ENCODE measurements around the gene LMAN1L. TPM values are rescaled to one million over a fixed set of nuclear protein-coding genes. Genes with fewer than 3 reads are reported as not detected.

Gene LMAN1L
- total RNA-seq, 1 experiment from 2014 or later = 0.23 TPM

- ChIA-PET POLR2A (interaction anchor here (0.6 to 1.2 kb wide), 3 partner anchors 25 to 74 kb away, joined by 3 to 6 read pairs (median 4); partner anchors contain the start of gene SCAMP2), CTCF (interaction anchor here (1.1 to 1.5 kb wide), 2 partner anchors 25 to 105 kb away, joined by 5 to 7 read pairs; no protein-coding TSS in a partner anchor)
- BruUV-seq (replicated peaks) = no TSS peak
- intact Hi-C loops (cut with micrococcal nuclease) = no loop called here
- Mint-ChIP-seq H3K4me3 (ENCODE audit: unreplicated experiment) (no peak overlapping the region), H3K9me3 (ENCODE audit: unreplicated experiment) (no peaks in the 10 kb centered on the region), H3K27me3 (ENCODE audit: insufficient read depth, unreplicated experiment) (no peaks in the 10 kb centered on the region), H3K36me3 (ENCODE audit: insufficient read depth, unreplicated experiment) (peaks cover 40% of the 10 kb centered on the region), H3K27ac (ENCODE audit: low read depth, unreplicated experiment) (no peak overlapping the region), H3K4me1 (ENCODE audit: insufficient read depth, unreplicated experiment) (no peaks in the 10 kb centered on the region)
- no peak for TF ChIP-seq CTCF (IDR thresholded peaks at IDR 0.05; ENCODE audit: unreplicated experiment)
- DNase-seq (ENCODE audit: unreplicated experiment) = no peak
Measured at GRCh38 chr15:74845208-74845568, 32.6 kb downstream of the LMAN1L start.

- Mint-ChIP-seq H3K4me1 (ENCODE audit: insufficient read depth, unreplicated experiment) (no peaks in the 10 kb centered on the region), H3K36me3 (ENCODE audit: insufficient read depth, unreplicated experiment) (peaks cover 37% of the 10 kb centered on the region), H3K27ac (ENCODE audit: low read depth, unreplicated experiment) (no peak overlapping the region), H3K27me3 (ENCODE audit: insufficient read depth, unreplicated experiment) (no peaks in the 10 kb centered on the region), H3K9me3 (ENCODE audit: unreplicated experiment) (no peaks in the 10 kb centered on the region), H3K4me3 (ENCODE audit: unreplicated experiment) (no peak overlapping the region)
- BruUV-seq (replicated peaks) = no TSS peak
- CTCF ChIA-PET = interaction anchor here (1.3 kb wide), 1 partner anchor 56 kb away, joined by 7 read pairs; no protein-coding TSS in a partner anchor
- intact Hi-C loops (cut with micrococcal nuclease) = no loop called here
- no peak for TF ChIP-seq CTCF (IDR thresholded peaks at IDR 0.05; ENCODE audit: unreplicated experiment)
- DNase-seq (ENCODE audit: unreplicated experiment) = no peak
- POLR2A ChIA-PET = interaction anchor here (0.6 to 1.2 kb wide), 2 partner anchors 25 to 75 kb away, joined by 4 to 6 read pairs; no protein-coding TSS in a partner anchor
Measured at GRCh38 chr15:74845581-74845980, 32.9 kb downstream of the LMAN1L start.

GRCh38 chr15:74847432-74847831 lies 34.8 kb downstream of the LMAN1L start:
- H3K36me3 Mint-ChIP-seq (ENCODE audit: insufficient read depth, unreplicated experiment) = peaks cover 49% of the 10 kb centered on the region
- H3K9me3 Mint-ChIP-seq (ENCODE audit: unreplicated experiment) = no peaks in the 10 kb centered on the region
- H3K27ac Mint-ChIP-seq (ENCODE audit: low read depth, unreplicated experiment) = no peak overlapping the region
- CTCF ChIA-PET = interaction anchor here (0.6 to 1.9 kb wide), 4 partner anchors 28 to 77 kb away, joined by 3 to 8 read pairs (median 4); no protein-coding TSS in a partner anchor
- TF ChIP-seq CTCF (IDR thresholded peaks at IDR 0.05; ENCODE audit: unreplicated experiment) = no peak
- no TSS peak for BruUV-seq (replicated peaks)
- no peak for DNase-seq (ENCODE audit: unreplicated experiment)
- intact Hi-C loops (cut with micrococcal nuclease) = no loop called here
- POLR2A ChIA-PET = no interaction called here
- H3K4me3 Mint-ChIP-seq (ENCODE audit: unreplicated experiment) = no peak overlapping the region
- no peaks in the 10 kb centered on the region for H3K27me3 Mint-ChIP-seq (ENCODE audit: insufficient read depth, unreplicated experiment)
- H3K4me1 Mint-ChIP-seq (ENCODE audit: insufficient read depth, unreplicated experiment) = no peaks in the 10 kb centered on the region

- Mint-ChIP-seq H3K27me3 (ENCODE audit: insufficient read depth, unreplicated experiment) (no peaks in the 10 kb centered on the region), H3K4me1 (ENCODE audit: insufficient read depth, unreplicated experiment) (no peaks in the 10 kb centered on the region), H3K4me3 (ENCODE audit: unreplicated experiment) (no peak overlapping the region), H3K9me3 (ENCODE audit: unreplicated experiment) (no peaks in the 10 kb centered on the region), H3K27ac (ENCODE audit: low read depth, unreplicated experiment) (no peak overlapping the region), H3K36me3 (ENCODE audit: insufficient read depth, unreplicated experiment) (peaks cover 53% of the 10 kb centered on the region)
- BruUV-seq (replicated peaks) = no TSS peak
- ChIA-PET CTCF (no interaction called here), POLR2A (no interaction called here)
- intact Hi-C loops (cut with micrococcal nuclease) = no loop called here
- DNase-seq (ENCODE audit: unreplicated experiment) = no peak
- no peak for TF ChIP-seq CTCF (IDR thresholded peaks at IDR 0.05; ENCODE audit: unreplicated experiment)
Measured at GRCh38 chr15:74850393-74850792, 37.8 kb downstream of the LMAN1L start.

Measured in MCF 10A (cell line).